HL-60 (cell line): Measurements from ENCODE around the gene RBM15B.
A peak's percentile ranks its signal among the peaks of the same experiment; 100 is the strongest.

ENCODE experiments used
- DNase-seq, 2 experiments: peaks; one replicate each; pipeline ENCODE4 v3.0.0-alpha.2; 2010 to 2020; ENCODE audit warnings: low read depth in 1 of 2, low spot score in 1 of 2
- H3K27ac ChIP-seq: fragments of 250-450 bp; sonication (Bioruptor Pico); replicated peaks from 2 replicates; pipeline ENCODE4 v1.5.1; 2020; ENCODE audit warnings: mild to moderate bottlenecking, moderate library complexity
- H3K27me3 ChIP-seq: fragments of 250-450 bp; sonication (Bioruptor Pico); 2 replicates; pipeline ENCODE4 v1.5.1; 2021; ENCODE audit warnings: mild to moderate bottlenecking, moderate library complexity; ENCODE audit not compliant: insufficient read depth, poor library complexity, severe bottlenecking
- H3K4me3 ChIP-seq: replicated peaks from 2 replicates; pipeline ENCODE4 v1.5.1; 2011; ENCODE audit warnings: mild to moderate bottlenecking, control low read depth, low read length; ENCODE audit not compliant: insufficient read depth
- GABPA ChIP-seq: IDR thresholded peaks from 2 replicates; pipeline ENCODE4 v1.6.1; 2012; ENCODE audit warnings: low read depth
- POLR2AphosphoS5 ChIP-seq: IDR thresholded peaks from 2 replicates; pipeline ENCODE4 v1.6.1; 2012; ENCODE audit warnings: low read depth
- REST ChIP-seq: IDR thresholded peaks from 2 replicates; pipeline ENCODE4 v1.6.1; 2012; ENCODE audit warnings: low read depth; ENCODE audit not compliant: insufficient replicate concordance
- SPI1 ChIP-seq: IDR thresholded peaks from 2 replicates; pipeline ENCODE4 v1.6.1; 2012; ENCODE audit warnings: low read depth, mild to moderate bottlenecking, borderline replicate concordance
- TF ChIP-seq, protein P1 (sequence below): IDR thresholded peaks from one replicate; pipeline ENCODE4 v1.5.1; 2011; ENCODE audit warnings: low read length, control low read depth, inconsistent platforms; ENCODE audit not compliant: insufficient read depth

RBM15B gene

GRCh38 chr3:51388286-51389029 is 2.6 kb upstream of the RBM15B start:
- H3K27me3 ChIP-seq = no peaks in the 10 kb centered on the region
- H3K4me3 ChIP-seq = no peak overlapping the region
- peak in 1 of 2 experiments; percentile 50 for DNase-seq
- H3K27ac ChIP-seq = no peak overlapping the region
- no peak for TF ChIP-seq REST
- TF ChIP-seq, protein P1, sequence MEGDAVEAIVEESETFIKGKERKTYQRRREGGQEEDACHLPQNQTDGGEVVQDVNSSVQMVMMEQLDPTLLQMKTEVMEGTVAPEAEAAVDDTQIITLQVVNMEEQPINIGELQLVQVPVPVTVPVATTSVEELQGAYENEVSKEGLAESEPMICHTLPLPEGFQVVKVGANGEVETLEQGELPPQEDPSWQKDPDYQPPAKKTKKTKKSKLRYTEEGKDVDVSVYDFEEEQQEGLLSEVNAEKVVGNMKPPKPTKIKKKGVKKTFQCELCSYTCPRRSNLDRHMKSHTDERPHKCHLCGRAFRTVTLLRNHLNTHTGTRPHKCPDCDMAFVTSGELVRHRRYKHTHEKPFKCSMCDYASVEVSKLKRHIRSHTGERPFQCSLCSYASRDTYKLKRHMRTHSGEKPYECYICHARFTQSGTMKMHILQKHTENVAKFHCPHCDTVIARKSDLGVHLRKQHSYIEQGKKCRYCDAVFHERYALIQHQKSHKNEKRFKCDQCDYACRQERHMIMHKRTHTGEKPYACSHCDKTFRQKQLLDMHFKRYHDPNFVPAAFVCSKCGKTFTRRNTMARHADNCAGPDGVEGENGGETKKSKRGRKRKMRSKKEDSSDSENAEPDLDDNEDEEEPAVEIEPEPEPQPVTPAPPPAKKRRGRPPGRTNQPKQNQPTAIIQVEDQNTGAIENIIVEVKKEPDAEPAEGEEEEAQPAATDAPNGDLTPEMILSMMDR = peak; percentile 25

DNA sequence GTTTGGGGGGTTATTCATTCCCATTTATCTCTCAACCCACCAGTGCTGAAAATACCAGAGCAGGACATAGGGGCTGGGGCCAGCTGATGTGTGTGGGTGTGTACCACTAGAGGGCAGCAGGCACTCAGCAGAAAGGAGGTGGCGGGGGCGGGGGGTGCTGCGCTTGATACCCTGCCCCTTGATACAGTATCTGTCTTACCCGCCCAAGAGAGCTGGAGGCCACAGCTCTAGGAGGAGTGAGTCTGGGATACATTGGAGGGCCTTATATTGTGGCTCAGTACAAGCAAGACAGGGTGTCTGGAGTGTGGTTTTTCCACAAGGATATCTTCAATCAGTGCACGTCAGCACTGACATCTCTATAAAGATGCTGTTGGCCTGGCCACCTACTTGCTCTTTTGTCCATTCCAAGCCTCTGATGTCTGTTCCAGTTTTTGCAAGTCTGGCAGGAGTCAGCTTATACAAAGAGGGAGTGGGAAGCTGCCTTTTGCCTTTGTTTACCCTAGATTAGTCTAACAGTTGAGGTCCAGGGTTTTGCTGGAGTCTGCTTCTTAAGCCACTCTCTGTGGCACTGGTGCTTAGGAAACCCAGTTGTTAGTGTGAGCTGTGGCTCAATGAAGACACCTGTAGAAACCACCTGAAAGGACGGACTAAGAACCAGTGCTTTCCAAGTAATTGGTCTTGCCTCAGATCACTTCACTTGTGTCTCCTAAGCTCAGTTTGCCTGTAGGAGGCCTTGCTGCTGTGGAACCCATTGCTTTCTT is 1.5 kb upstream of the RBM15B start:
- TF ChIP-seq POLR2AphosphoS5 = no peak; the same call in 1 of the 2 replicates
- TF ChIP-seq GABPA = no peak
- TF ChIP-seq, protein P1 = no peak
- no peak for TF ChIP-seq REST
- no peak for TF ChIP-seq SPI1
- no peak overlapping the region for H3K4me3 ChIP-seq
- H3K27ac ChIP-seq = no peak overlapping the region
- DNase-seq = peak in 1 of 2 experiments; percentile 61
- no peaks in the 10 kb centered on the region for H3K27me3 ChIP-seq

DNA sequence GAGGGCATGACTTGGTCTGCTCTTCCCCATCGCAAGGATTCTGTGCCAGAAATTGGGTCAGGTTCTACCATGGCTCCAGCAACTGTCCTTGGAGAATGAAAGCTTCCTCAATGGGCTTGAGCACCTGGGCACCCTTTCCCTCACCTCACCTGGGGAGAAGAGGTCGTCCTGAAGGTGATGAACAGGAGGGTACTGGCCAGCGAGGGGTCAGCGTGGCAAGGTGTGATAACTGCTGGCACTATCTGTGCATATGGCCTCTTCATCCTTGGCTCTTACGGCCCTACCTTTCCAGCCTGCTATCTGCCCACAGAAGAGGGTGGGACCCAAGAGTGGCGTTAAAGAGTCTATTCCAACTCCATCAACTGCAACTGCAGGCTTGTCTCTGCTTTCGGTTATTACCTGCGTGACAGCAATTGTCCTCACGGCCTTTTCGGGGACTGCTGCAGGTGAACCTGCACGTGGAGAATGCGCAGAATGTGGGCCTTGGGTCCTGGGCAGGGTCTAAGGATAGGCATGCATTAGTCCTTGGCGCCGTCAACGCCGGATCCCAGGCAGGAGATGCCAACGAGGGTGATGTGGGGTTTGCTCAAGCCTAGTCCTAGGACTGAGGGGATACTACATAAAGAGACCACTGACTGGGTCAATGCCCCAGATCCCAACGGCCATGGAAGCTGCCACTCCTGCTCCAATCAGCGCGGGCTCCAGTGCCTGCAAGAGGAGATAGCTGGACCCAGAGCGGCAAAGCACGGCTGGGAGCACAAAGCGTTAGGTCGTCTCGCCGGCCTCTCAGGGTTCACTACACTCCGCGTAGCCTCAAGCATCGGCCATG is 625 bp upstream of the RBM15B start:
- Histone ChIP-seq H3K27ac (peak overlapping the region; percentile 29), H3K27me3 (no peaks in the 10 kb centered on the region), H3K4me3 (peak overlapping the region; percentile 27)
- no peak for DNase-seq
- TF ChIP-seq SPI1 = no peak
- no peak for TF ChIP-seq GABPA
- TF ChIP-seq, protein P1 = no peak
- TF ChIP-seq POLR2AphosphoS5 = no peak; the same call in 1 of the 2 replicates
- TF ChIP-seq REST = no peak
